COLO829 (cell line): ENCODE results near the gene ADAMTS5.

Source experiments
- DNase-seq: peaks from one replicate; pipeline ENCODE4 v3.0.0; 2012; ENCODE audit warnings: low spot score

The ADAMTS5 gene

DNA sequence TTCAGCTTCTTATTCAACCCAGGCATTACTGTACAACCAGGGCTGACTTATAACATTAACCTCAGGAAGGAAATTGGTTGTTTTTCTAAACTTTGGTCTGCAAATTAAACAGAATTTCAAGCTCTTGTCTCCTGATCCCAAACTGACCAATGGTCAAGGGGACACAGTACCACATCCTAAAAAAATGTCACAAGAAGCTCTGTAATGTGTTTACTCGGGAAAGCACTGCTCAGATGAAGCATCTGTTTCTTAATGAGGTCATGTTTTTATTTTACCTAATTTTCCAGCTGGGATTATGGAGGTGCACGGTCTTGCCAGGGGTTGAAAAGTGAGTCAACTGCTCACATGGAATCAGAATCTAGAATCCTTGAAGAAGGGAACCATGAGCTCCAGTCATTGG lies 18.7 kb downstream of the ADAMTS5 start:
- no peak for DNase-seq

DNA sequence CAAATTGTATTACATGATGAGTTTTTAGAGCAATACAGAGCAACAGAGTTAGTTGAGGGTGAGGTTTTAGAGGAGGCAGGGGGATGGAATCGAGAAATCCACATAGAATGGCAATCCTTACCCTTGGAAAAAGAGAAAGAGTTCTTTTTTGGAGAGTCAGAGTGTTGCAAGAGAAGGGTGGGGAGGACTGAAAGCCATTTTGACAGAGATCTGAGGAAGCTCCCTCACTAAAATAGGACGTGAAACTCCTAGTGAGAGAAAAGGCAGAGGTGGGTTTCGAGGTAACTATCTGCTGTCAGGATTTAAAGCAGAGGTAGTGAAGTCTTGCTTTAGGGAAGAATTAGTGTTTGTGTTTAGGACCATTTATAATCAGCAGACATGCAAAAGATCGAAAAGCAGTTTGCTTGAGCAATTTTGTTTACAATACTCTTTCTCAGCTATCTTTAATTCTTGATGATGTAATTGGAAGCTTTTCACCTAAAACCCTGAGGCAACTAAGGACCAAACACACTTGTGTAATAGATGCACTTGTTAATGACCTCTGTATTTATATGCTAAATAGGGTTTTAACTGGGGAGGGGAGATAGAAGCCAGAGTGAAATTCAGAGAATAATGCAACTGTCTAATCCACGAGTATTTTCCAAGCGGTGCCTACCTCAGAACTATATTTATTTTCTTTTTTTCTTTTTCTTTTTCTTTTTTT lies 20.0 kb downstream of the ADAMTS5 start:
- DNase-seq, result no peak

DNA sequence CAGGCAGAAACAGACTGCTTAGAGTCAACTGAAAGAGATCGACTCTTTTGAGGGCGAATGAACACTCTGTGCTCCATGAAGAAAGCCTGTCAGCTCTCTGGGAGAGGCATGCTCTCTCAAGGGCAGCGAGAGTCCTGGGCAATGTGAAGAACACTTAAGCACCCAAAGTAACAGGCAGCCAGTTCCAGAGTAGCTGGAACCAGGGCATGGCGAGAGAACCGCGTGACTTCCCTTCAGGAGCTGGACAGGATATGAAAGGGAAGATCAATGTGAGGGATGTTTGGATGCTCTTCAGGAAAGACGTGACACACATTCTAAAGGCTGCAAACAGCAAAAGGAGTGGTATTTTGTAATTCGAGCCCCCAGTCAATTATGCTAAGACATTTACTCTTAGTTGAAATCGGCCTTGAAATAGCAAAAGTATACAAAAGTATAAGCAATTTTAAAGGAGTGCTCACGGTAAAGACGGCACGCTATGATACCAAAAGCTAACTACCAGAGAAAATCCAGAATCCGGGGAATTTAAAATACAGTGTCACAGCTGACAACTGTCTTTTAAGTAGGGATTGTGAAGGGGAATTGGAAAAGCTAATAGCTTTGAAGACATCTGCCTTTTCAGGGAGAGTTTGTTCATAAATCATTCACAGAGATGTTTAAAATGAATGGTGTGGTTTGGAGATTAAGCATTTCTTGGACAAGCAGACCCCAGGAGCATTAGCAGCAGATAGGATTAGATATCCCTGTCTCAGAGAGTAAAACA lies 20.8 kb downstream of the ADAMTS5 start:
- DNase-seq, result no peak

DNA sequence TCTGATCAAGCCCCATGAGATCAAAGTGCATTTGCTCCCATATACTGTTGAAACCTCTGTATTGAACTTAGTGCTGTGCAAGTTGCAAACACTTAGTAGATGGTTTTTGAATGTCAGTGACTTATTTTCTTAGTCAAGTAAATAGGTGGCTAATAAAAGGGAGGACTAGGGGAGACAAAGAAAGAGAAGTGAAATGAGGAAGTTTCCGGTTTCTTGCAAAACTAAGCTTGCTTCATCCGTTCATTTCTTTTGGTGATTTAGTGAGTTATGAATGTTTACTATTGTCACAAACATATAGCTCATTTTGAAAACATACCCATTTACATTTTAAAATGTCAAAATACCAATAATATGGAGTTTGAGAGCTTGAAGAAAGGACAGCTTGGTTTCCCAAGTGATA lies 23.0 kb downstream of the ADAMTS5 start:
- no peak for DNase-seq

DNA sequence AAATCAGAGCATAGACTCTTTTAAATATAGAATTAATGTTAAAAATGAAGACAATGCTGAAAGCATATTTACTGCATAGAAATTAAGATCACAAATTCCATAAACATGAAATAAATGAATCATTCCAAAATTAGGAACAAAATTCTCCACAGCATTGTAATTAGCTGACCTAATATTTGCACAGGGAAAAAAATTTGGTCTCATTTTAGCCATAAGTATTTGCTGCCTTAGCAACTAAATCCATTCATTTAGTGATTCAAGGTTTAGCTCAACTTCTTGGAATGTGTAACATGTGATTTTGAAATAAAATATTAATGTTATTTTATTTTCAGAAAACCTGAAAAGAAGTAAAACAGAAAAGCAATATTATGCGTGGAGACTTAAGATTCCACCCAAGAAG lies 25.5 kb downstream of the ADAMTS5 start:
- no peak for DNase-seq

DNA sequence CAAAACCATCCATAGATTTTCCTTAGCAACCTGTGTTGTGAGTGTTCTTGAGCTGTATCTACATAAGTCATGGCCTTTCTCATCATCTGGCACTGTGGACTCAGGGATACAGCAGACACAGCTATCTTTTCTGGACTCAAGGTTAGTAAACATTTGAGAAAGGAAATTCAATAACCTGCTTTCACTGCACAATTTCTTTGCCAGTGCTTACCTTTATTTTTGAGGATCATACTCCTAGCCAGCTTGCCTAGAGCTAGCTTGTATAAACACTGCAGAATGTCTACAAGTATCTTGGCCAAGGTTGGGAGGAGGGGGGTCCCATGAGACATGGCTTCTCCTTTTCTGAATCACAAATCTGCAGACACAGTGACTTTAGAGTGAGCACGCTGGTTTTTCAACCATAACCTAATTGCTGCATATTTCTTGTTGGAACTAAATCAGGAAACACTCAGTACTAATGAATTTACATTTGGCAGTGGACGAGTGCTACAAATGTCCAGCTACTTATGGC lies 27.2 kb downstream of the ADAMTS5 start:
- no peak for DNase-seq

DNA sequence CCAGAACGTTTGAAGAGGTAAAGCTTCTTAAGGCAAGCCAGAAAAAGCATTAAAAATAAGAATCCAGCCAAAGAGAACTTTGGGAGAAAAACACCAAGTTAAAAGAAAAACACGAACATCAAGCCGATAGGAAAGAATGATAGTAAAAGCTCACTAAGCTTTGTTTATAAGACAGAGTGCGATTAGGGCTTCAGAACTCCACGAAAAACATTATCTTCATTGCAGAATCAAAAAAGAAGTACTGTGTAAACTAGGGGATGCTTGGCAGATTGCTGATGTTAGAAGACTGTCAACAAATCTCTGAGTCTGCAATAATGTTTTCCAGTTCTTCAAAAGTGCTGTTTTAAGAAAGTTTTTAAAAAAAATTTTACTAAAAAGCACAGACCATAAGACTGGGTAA lies 30.2 kb downstream of the ADAMTS5 start:
- DNase-seq, result no peak

DNA sequence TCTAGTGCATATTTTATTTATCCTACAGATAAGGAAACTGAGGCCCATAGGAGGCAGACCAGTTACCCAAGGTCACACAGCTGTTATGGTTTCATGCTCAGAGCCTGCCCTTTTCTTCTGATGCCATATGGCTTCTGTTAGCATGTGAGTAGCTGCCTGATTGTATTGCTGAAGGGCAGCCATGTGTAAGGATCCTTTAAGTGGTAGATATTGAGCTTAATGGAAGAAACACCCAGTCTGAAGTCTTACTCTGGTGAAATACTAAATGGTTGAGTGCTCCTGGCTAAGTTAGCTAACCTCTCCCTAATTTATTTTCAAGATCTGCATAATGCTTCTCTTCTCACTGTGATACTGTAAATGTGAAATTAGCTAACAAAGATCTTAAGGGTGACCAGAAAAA lies 30.9 kb downstream of the ADAMTS5 start:
- no peak for DNase-seq

DNA sequence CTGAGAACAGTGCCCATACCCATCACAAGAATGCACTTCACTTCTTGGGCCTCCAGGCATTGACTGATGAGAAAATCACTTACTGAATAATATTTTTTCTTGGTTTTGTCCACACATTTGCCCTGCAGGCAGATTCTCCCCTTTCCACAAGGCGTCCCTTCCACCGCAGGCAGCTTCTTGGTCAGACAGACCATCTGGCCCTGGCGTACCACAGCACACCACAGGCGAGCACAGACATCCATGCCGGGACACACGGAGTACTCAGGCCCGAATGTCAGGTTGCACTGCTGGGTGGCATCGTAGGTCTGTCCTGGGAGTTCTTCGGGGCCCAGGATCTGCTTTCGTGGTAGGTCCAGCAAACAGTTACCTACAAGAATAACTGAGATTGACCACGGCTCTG lies 32.5 kb downstream of the ADAMTS5 start:
- no peak for DNase-seq

DNA sequence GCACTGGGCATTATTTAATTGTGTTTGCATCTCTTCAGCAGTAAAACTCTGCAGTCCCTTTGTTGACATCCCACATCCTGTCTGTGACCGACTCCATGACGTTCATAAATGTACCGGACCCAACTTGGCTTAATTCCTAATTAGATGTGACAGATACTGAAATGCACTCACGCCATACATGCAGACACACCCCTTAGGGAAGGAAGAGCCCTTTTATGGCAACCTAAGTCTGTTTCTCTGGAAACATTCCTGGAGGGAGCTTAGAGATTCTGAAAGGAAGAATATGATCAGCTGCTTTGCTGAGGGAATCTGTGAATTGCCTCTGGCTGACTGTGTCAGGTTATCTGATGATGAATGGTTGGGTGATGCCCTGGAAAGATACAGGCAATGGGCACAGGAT lies 33.4 kb downstream of the ADAMTS5 start:
- DNase-seq, result peak; percentile 10

DNA sequence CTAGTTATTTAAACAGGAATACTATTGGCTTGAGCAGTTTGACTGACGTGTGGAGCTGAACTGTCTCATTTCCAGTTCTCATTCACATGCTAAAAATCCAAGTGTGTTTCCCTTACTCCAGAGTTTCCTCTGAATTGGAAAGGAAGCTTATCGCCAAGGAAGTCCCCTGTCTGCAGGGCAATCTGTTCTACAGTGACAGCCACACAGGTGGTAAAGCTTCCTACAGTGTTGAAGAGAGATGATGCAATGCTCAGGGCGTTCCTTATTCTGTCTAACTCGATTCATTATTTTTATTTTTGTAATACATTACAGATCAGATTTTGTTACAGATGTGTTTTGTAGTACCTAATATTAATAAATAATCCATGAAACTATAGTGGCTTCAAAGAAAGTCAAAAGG lies 41.3 kb downstream of the ADAMTS5 start:
- DNase-seq, result no peak

DNA sequence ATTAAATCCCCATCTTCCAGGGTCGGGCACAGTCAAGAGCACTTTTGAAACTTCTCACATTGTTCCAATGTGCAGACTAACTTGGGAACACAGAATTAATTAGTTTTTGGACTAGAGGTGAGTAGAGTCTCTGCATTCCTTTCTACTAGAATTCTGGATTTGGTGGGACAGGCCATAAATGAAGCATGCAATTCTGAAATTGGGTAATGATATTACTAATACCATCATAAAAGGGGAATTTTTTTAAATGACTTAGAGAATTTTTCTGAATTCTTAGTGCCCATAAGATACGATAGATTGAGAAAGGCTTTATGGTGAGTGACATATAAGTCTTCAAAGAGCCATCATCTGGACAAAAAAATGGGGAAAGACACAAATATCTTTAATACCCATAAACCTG lies 41.8 kb downstream of the ADAMTS5 start:
- DNase-seq, result no peak

DNA sequence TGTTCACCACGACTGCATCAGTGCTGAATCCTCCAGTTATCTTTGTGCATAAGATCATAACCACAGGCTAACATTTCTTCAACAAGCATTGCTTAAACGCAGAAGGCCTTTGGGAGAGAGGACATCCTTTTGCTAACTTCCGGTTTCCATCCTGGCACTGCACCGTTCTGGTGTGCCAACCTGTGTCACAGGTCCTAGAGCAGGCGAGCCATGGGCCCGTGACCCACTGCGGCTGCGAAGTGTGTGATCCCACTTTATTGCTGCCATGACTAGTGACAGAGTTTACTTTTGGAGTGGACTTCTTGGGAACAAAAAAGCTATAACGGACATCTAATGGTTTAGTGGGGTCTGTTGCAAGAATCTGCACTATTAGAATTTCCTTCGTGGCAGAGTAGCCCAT lies 42.9 kb downstream of the ADAMTS5 start:
- DNase-seq, result no peak

DNA sequence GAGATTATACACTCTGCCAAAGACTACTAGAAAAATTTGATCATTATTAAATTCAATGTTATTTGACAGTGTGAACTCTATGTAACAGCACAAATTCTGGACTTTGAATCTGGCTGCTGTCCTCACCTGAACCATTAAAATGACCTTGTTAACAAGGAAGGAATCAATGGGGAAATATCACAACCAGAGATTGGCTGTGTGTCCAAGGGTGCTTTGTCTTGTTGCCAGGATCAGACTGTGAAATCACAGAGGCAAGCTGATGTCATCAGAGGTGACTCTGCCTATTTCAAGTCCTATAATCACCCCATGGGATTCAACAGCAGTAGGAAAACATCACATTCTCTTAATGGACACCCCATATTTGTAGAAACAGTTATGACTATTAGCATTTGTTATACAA lies 46.8 kb downstream of the ADAMTS5 start:
- no peak for DNase-seq

DNA sequence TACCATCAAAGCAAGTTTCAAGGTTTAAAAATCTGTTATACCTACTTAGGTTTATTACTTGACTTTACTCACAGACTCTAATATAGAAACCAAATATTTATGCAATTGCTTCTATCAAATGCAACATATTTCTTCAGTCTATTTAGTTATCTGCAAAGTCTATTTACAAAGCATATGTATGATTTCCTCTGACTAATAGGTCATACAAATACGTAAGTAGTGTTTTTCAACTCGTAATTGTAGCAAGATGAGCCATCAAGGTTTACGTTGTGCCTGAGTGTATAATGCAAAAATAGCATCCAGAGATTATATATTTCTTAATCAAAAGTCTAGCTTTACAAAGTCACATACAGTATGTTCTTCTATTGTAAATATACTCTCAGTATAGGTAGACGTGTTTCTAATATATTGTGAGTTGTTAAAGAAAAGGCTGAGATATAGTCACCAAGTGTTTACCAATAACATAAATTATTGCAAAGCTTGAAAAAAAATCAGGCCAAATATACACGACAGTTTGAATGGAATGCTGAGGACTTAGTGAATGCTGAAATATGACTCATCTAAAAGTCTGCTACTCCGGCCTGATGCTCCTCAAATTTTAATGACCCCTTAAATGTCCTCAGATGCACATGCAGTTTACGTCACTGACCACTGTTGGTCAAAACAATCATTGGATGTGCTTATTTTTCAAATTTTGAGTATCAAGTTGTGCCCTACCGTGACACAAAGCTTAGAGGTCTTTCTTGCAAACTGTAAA lies 48.4 kb downstream of the ADAMTS5 start:
- DNase-seq, result no peak

DNA sequence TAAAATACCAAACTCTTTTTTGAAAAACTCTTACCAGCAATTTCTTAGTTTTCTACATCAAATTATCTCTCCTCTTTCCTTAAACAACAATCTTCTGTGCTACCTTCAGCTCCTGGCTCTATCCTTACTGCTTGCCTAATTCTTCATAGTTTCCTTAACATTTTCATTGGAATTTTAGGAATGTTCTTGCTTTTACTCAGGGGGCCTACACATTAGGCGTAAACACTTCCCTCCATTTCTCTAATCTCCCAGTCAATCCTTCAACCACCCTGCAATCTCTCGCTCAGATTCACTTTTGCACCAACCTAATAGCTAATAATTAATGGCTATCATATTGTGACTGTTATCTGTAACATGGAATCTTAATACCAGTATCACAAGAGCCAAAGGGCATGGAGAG lies 50.1 kb downstream of the ADAMTS5 start:
- DNase-seq, result no peak

DNA sequence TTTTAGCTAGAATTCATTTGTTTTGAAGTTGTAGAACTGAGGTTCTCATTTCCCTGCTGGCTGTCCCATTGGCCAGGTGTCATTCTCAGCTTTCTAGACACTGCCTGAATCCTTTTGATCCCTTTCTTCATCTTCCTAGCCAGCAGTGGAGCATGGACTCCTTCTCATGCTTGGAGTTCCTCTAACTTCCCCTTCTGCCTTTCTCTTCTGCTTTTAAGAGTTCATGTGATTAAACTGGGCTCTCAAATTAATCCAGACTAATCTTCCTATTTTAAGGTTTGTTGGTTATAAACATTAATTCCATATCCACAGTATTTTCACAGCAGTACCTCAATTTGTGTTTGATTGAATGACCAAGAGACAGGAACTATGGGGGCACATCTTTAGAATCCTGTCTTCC lies 52.3 kb downstream of the ADAMTS5 start:
- DNase-seq, result no peak

DNA sequence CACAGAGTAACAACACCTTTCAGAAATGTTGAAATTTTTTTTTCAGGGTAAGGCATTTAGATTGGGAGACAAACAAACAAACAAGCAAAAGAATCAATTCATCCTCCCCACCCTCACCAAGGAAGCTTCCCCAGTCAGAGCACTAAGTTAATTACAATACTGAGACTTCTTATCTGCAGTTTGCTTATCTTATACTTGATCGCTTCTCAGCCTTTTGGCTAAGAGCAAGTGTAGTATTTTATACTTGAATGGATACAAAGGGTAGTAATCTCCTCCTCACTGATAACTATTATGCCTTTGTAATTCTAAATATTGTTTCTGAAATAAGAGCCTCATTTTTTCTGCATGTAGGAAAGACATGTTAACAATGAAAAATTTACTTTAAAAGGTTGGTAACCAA lies 54.4 kb downstream of the ADAMTS5 start:
- no peak for DNase-seq

DNA sequence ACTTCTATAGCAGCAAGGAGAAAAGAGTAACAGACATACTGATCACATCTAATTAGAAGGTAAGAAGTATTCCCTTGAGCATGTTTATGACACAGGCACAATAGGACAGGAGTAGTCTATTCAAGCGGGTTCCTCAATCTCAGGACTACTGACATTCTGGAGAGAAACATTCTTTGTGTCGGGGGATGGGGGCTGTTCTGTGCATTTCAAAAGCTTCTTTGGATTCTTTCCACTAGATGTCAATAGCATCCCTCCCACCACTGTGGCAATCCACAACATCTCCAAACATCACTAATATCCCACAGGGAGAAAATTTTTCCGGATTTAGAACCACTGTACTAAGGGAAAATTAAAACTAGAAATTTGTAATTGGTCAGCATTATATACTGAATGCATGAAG lies 56.9 kb downstream of the ADAMTS5 start:
- peak; percentile 28 for DNase-seq

DNA sequence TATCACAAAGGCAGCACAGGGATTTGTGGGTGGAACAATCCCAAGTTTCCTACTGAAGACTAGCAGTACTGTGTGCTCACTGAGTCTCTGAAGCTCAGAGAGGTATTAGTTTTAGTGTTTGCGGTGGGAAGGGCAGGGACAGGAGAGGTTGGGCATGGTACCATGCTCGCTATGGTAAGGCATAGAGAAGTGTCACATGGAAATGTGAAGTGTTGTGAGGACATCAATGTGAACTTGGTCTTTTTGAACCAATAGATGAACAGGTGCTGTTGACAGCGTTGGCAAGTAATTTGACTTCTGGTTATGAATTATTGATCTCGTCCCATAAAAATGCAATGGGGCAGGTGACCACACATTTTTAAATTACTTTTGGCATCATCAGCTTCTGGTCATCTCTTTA lies 65.9 kb downstream of the ADAMTS5 start:
- no peak for DNase-seq

DNA sequence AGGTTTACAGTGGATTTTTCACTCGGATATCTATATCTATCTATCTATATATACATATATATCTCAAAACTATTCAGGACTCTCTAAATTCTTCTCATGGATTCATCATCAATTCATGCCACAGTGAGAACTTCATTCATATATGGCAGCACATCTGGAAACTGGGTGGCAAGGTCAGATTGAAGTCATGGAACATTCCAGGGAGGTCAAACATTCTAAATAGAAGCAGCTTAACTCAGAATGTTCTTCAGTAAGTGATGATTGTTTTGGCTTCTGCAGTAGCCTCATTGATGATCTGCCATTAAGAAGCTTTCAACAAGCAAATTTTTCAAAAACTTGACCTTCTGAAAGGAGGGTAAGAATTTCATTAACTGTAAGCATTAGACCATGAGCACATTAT lies 74.7 kb downstream of the ADAMTS5 start:
- no peak for DNase-seq

DNA sequence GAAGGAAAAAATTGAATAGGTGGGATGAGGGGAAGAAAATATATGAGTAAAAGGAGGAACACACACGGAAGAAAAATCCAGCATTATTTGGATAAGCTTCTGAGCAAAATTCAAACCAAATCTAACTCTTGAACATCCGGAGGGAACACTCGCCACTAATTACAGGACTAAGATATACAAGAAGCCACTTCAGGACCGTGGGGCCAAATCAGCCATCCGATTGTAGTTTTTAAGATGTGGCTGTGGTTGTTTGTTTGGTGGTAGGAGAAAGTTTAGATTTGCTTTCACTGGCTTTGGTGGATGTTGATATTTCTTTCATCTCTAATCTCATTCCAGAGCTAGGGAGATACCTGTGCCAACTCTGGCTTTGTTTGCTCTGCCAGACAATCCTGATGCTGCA lies 78.0 kb downstream of the ADAMTS5 start:
- no peak for DNase-seq

DNA sequence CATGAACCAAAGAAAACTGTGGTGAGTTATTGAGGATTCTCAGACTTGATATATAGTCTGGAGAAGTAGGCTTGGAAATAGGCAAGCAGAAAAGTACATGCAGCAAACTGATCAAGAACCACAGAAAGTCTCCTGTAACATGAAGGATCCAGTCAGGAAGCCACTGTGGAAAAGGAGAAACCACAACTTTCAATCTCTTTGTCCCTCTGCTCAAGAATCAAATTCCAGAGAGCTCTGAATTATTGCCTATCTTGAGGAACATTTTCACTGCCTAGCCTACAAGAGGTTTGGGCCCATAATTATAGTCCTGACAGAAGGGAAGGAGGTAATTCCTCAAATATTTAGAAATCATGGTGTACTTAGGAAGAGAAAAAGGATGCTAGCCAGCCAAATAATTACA lies 78.6 kb downstream of the ADAMTS5 start:
- DNase-seq, result no peak
